GM23338 (cell line): Measurements from ENCODE around the gene GATAD2B. TPM values are rescaled to one million over a fixed set of nuclear protein-coding genes. Genes with fewer than 3 reads are reported as not detected.

ENCODE experiments used
- ATAC-seq: fragments of 200-7000 bp; cut with Tn5 transposase; 3 replicates; pipeline ENCODE4 v1.9.1; 2020
- DNase-seq: peaks from one replicate; pipeline ENCODE4 v3.0.0-alpha.2; 2015; ENCODE audit warnings: low spot score
- H2AFZ ChIP-seq: fragments of 200-600 bp; sonication (generic); 2 replicates; pipeline ENCODE4 v1.8.0; 2016; ENCODE audit warnings: antibody characterized with exemption, mild to moderate bottlenecking, moderate library complexity
- H3F3A ChIP-seq: fragments of 200-600 bp; sonication (generic); replicated peaks from 2 replicates; pipeline ENCODE4 v1.8.0; 2017; ENCODE audit warnings: antibody characterized with exemption, mixed run types, low read depth
- H3K27ac ChIP-seq: fragments of 200-600 bp; sonication (generic); 2 replicates; pipeline ENCODE4 v1.6.1; 2016; ENCODE audit warnings: low read depth
- H3K27me3 ChIP-seq: fragments of 200-600 bp; sonication (generic); 2 replicates; pipeline ENCODE4 v1.8.0; 2016; ENCODE audit warnings: mild to moderate bottlenecking, mixed run types, moderate library complexity; ENCODE audit not compliant: insufficient read depth
- H3K36me3 ChIP-seq: fragments of 200-600 bp; sonication (generic); 2 replicates; pipeline ENCODE4 v1.8.0; 2016; ENCODE audit warnings: mild to moderate bottlenecking; ENCODE audit not compliant: insufficient read depth
- H3K4me1 ChIP-seq: fragments of 200-600 bp; sonication (generic); 2 replicates; pipeline ENCODE4 v1.8.0; 2016; ENCODE audit warnings: mild to moderate bottlenecking, moderate library complexity; ENCODE audit not compliant: insufficient read depth
- H3K4me2 ChIP-seq: fragments of 200-600 bp; sonication (generic); 2 replicates; pipeline ENCODE4 v1.7.1; 2017; ENCODE audit warnings: mixed run types
- H3K4me3 ChIP-seq: fragments of 200-600 bp; sonication (generic); 2 replicates; pipeline ENCODE4 v1.6.1; 2016; ENCODE audit warnings: mixed run types
- H3K79me2 ChIP-seq: fragments of 200-600 bp; sonication (generic); replicated peaks from 2 replicates; pipeline ENCODE4 v1.8.0; 2017; ENCODE audit warnings: mild to moderate bottlenecking; ENCODE audit not compliant: insufficient read depth
- H3K9me2 ChIP-seq: fragments of 200-600 bp; sonication (generic); 2 replicates; pipeline ENCODE4 v1.8.0; 2017; ENCODE audit not compliant: insufficient read depth
- H4K20me1 ChIP-seq: fragments of 200-600 bp; sonication (generic); replicated peaks from 2 replicates; pipeline ENCODE4 v1.8.0; 2017; ENCODE audit warnings: mild to moderate bottlenecking; ENCODE audit not compliant: insufficient read depth
- H3K27ac Mint-ChIP-seq: 2 replicates; pipeline ENCODE4 v1.8.0; 2020; ENCODE audit warnings: inconsistent platforms, mild to moderate bottlenecking, moderate library complexity, mixed read lengths
- H3K27me3 Mint-ChIP-seq: 3 replicates; pipeline ENCODE4 v1.8.0; 2022; ENCODE audit warnings: low read depth, mild to moderate bottlenecking, moderate library complexity, mixed read lengths, inconsistent platforms; ENCODE audit not compliant: insufficient read depth, poor library complexity
- H3K36me3 Mint-ChIP-seq: 3 replicates; pipeline ENCODE4 v1.8.0; 2021; ENCODE audit warnings: low read depth, mild to moderate bottlenecking, inconsistent platforms, moderate library complexity, mixed read lengths
- H3K4me1 Mint-ChIP-seq: 3 replicates; pipeline ENCODE4 v1.8.0; 2020; ENCODE audit warnings: mild to moderate bottlenecking, inconsistent platforms, mixed read lengths
- H3K4me3 Mint-ChIP-seq: 3 replicates; pipeline ENCODE4 v1.8.0; 2021; ENCODE audit warnings: moderate library complexity, mild to moderate bottlenecking, inconsistent platforms, mixed read lengths
- H3K9me3 Mint-ChIP-seq: 3 replicates; pipeline ENCODE4 v1.8.0; 2020; ENCODE audit warnings: moderate library complexity, mild to moderate bottlenecking, inconsistent platforms, mixed read lengths
- CTCF ChIP-seq, 2 experiments: fragments of 200-600 bp in 1 of 2; sonication (generic) in 1 of 2; conservative IDR thresholded peaks; 2 replicates each; pipeline versions ENCODE4 v1.5.1 to v1.6.1; 2016 to 2017; ENCODE audit warnings: antibody characterized with exemption in 2 of 2, low read depth in 2 of 2, mild to moderate bottlenecking in 2 of 2, moderate library complexity in 1 of 2
- ETS1 ChIP-seq: IDR thresholded peaks from 2 replicates; pipeline ENCODE4 v1.6.1; 2016; ENCODE audit warnings: antibody characterized with exemption
- EZH2 ChIP-seq: fragments of 200-600 bp; sonication (generic); IDR thresholded peaks from one replicate; pipeline ENCODE4 v1.8.0; 2017; ENCODE audit warnings: antibody characterized with exemption, mild to moderate bottlenecking, low read depth; ENCODE audit not compliant: unreplicated experiment
- EZH2phosphoT487 ChIP-seq: fragments of 200-600 bp; sonication (generic); IDR thresholded peaks from one replicate; pipeline ENCODE4 v1.8.1; 2018; ENCODE audit warnings: antibody characterized with exemption; ENCODE audit not compliant: unreplicated experiment
- JUNB ChIP-seq: IDR thresholded peaks from one replicate; pipeline ENCODE4 v1.6.1; 2016; ENCODE audit warnings: antibody characterized with exemption; ENCODE audit not compliant: unreplicated experiment
- NANOG ChIP-seq: IDR thresholded peaks from 2 replicates; pipeline ENCODE4 v1.6.1; 2016; ENCODE audit warnings: antibody characterized with exemption, borderline replicate concordance
- POLR2AphosphoS5 ChIP-seq: IDR thresholded peaks from 2 replicates; pipeline ENCODE4 v1.6.1; 2016; ENCODE audit warnings: antibody characterized with exemption, low read depth
- REST ChIP-seq: IDR thresholded peaks from one replicate; pipeline ENCODE4 v1.6.1; 2018; ENCODE audit warnings: antibody characterized with exemption; ENCODE audit not compliant: unreplicated experiment
- STAT1 ChIP-seq: IDR thresholded peaks from one replicate; pipeline ENCODE4 v1.6.1; 2016; ENCODE audit warnings: antibody characterized with exemption; ENCODE audit not compliant: unreplicated experiment
- ZNF114 ChIP-seq: fragments of 250-450 bp; sonication (Bioruptor Pico); IDR thresholded peaks from 2 replicates; pipeline ENCODE4 v1.5.0; 2020; ENCODE audit warnings: mild to moderate bottlenecking, moderate library complexity
- ZNF331 ChIP-seq: fragments of 250-450 bp; sonication (Bioruptor Pico); IDR thresholded peaks from 2 replicates; pipeline ENCODE4 v1.5.0; 2020; ENCODE audit warnings: low read depth, mild to moderate bottlenecking, moderate library complexity
- ZNF462 ChIP-seq: fragments of 250-450 bp; sonication (Bioruptor Pico); IDR thresholded peaks from 2 replicates; pipeline ENCODE4 v1.5.0; 2020; ENCODE audit warnings: mild to moderate bottlenecking, moderate library complexity
- polyA plus RNA-seq: library from polyadenylated mRNA; unstranded; fragments of >200 nt; fragmentation: Nextera tagmentation; extraction: Ambion mirVana; gene quantifications from 2 replicates; pipeline ENCODE4 v1.2.1, GENCODE V29; 2016
- total RNA-seq: library from RNA; depleted of rRNA; stranded (reverse); fragments of >200 nt; shearing (Covaris generic); gene quantifications from 2 replicates; pipeline ENCODE4 v1.2.3, GENCODE V29; 2014

Gene GATAD2B
- total and polyA plus RNA-seq, 2 experiments from 2014 or later = 5.2 to 17.8 TPM

GRCh38 chr1:153936011-153936802, 13.4 kb upstream of the GATAD2B start:
- ATAC-seq = no peak
- Histone ChIP-seq H3K27me3 (no peaks in the 10 kb centered on the region), H3K4me1 (no peaks in the 10 kb centered on the region), H3K27ac (no peak overlapping the region), H2AFZ (no peak overlapping the region), H3K79me2 (no peaks in the 10 kb centered on the region), H3K4me3 (no peak overlapping the region), H4K20me1 (no peaks in the 10 kb centered on the region; the same call in 1 of the 2 replicates), H3F3A (no peaks in the 10 kb centered on the region), H3K4me2 (no peak overlapping the region), H3K9me2 (no peaks in the 10 kb centered on the region), H3K36me3 (peaks cover 20% of the 10 kb centered on the region)
- DNase-seq = no peak
- Mint-ChIP-seq H3K27ac (no peak overlapping the region), H3K9me3 (no peaks in the 10 kb centered on the region), H3K4me3 (no peak overlapping the region), H3K36me3 (peaks cover 76% of the 10 kb centered on the region), H3K4me1 (no peaks in the 10 kb centered on the region), H3K27me3 (peaks cover 8% of the 10 kb centered on the region)
- no peak for TF ChIP-seq ETS1
- no peak for TF ChIP-seq STAT1
- TF ChIP-seq REST = no peak
- no peak for TF ChIP-seq EZH2phosphoT487
- no peak for TF ChIP-seq POLR2AphosphoS5
- no peak for TF ChIP-seq ZNF331 (CRISPR knock-in tag)
- no peak for TF ChIP-seq ZNF114 (CRISPR knock-in tag)
- no peak for TF ChIP-seq JUNB
- no peak for TF ChIP-seq NANOG
- TF ChIP-seq EZH2 = no peak
- no peak for TF ChIP-seq ZNF462 (CRISPR knock-in tag)
- no peak for TF ChIP-seq CTCF (conservative IDR thresholded peaks at IDR 0.05; ENCODE audit: low read depth in 2 of 2)
